HT1080 (cell line): Measurements from ENCODE around the gene USP2. TPM values are rescaled to one million over a fixed set of nuclear protein-coding genes. Genes with fewer than 3 reads are reported as not detected.
"Not testable (repeated sequence)": the region's sequence is repeated elsewhere in the genome, so short reads cannot be mapped to it uniquely, and the experiment has no call there.

ENCODE experiments used
- DNase-seq: peaks from one replicate; pipeline ENCODE4 v3.0.0-alpha.2; 2015; ENCODE audit warnings: low read depth
- total RNA-seq: library from RNA; depleted of rRNA; stranded (reverse); fragments of >200 nt; shearing (Covaris generic); gene quantifications from 2 replicates; pipeline ENCODE4 v1.2.3, GENCODE V29; 2014

The USP2 gene
- total RNA-seq, 1 experiment from 2014 or later = 1.0 TPM

DNA sequence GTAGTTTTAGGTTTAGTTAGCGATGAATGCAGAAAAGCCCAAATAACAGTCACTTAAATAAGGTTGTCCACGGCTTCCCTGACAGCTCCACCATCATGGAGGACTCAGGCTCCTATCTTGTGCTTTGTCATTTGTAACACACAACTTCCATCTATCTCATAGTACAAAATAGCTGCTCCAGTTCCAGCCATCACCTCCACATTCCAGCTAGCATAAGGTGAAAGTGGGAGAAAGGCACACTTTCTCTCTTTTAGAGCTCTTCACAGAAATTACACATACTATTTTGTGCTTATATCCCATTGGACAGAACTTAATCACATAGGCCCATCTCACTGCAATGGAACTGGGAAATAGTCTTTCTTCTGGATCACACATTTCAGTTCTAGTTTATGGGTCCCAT, 32.8 kb upstream of the USP2 start:
- DNase-seq = no peak

DNA sequence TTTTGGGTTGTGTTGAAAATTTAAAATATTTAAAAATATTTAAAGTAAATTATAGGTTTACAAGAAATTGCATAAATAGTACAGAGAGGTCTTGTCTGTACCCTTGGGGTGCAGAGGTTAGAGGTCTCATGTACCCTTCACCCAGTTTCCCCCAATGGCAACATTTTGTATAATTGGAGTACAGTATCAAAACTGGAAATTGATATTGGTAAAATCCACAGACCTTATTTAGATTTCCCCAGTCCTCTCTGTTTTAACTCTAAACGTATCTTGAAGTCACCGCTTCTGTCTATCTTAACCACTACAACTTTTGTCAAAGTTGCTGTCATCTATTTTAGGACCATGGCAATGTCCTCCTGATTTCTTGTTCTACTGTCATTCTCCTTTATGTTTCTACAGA, 30.6 kb upstream of the USP2 start:
- DNase-seq = no peak

DNA sequence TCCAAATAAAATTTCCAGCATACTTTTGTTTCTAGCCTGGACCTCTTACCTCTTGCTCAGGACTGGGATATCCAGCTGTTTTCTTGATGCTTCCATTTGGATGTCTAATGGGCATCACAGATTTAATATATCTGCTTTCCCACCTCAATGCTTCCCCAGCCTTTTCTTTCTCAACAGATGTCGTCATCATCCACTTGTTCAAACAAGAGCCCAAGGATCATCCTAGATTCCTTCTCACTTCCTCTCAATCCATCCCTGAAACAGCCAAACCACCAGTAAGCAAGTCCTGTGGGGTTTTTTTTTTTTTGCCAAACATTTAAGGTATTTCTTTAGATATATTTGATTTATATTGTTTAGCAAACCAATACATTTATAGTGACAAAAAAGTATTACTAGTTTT, 29.0 kb upstream of the USP2 start:
- no peak for DNase-seq

DNA sequence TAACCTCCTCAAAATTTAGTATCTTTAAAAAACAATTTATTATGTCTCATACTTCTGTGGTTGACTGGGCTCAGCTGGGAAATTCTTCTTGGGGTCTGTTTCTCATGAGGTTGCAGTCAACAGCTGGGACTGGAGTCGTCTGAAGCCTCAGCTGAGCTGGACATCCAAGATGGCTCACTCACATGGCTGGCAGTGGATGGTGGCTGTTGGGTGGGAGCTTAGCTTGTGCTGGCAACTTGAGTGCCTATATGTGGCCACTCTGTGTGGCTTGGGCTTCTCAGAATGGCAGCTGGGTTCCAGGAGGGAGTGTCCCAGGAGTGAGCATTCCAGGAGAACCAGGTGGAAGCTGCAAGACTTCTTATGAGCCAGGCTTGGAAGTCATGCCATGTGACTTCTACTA, 28.2 kb upstream of the USP2 start:
- DNase-seq = no peak

DNA sequence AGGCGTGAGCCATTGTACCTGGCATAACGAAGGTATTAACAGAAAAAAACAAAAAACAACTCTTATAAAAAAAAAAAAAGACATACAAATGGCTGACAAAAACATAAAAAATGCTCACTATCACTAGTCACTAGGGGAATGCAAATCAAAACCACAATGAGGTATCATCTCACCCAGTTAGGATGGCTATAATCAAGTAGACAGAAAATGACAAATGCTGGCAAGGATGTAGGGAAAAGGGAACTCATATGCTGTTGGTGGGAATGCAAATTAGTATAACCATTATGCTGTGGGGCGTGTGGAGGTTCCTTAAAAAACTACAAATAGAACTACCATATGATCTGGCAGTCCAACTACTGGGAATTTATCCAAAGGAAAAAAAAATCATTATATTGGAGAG, 24.5 kb upstream of the USP2 start:
- no peak for DNase-seq

DNA sequence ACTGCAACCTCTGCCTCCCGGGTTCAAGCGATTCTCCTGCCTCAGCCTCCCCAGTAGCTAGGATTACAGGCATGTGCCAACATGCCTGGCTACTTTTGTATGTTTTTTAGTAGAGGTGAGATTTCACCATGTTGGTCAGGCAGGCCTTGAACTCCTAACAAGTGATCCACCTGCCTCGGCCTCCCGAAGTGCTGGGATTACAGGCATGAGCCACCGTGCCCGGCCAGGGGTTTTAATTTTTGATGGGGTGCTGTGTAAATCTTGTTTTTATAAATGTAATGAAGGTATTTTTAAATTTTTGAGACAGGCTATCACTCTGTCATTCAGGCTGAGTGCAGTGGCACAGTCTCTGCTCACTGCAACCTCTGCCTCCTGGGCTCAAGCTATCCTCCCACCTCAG, 24.0 kb upstream of the USP2 start:
- DNase-seq = not testable (repeated sequence)

DNA sequence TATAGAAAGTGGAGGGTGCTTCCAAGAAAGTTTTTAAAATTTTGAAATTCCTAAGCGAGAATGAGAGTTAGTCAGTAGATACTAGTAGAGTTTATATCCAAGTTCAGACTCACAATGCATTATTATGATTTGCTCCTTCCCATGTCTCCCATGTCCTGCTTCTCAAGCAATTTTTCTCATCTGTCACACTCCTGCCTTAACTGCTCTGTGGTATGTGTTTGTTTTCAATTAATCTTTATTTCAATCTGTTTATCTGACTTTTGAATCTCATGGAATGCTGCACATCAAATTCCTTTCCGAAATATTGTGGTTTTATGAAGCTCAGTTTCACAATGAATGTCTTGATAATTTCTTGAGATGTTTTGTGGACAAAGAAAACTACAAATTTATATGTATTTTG, 23.4 kb upstream of the USP2 start:
- no peak for DNase-seq

DNA sequence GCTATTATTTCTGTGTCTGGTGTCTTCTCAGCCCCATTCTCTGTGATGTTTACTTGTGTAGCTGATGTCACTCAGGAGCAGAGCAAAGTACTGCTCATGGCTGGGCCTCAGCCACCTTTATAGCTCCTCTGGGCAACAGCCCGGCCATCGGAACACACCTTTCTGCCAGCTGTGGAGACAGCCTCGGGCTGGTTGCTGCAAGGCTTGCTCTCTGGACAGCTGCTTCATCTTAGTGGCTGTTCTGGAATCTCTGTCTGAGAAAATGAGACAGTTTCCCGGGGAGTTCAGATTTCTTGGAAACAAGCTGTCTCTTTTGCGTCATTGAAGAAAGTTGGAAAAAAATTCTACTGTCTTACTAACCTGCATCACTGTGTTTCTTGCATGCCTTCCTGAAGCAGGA, 21.5 kb upstream of the USP2 start:
- DNase-seq = no peak

DNA sequence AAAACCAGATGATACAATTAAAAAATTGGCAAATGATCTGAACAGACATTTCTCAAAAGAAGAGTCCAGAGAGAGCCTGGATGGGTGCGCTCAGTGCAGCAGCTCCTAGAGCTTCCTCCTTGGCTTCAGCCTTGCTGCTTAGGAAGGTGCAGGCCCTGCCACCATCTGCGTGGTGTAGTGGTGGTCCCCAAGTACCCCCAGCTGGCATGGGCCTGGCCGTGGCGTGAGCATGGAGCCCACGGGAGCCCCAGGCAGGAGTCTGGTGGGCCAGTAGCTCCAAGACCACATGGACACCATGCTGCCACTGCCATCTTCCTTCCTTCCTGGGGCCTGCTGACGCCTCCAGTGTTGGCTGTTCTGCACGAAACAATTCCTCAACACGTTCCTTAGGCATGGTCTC, 21.0 kb upstream of the USP2 start:
- DNase-seq = no peak

DNA sequence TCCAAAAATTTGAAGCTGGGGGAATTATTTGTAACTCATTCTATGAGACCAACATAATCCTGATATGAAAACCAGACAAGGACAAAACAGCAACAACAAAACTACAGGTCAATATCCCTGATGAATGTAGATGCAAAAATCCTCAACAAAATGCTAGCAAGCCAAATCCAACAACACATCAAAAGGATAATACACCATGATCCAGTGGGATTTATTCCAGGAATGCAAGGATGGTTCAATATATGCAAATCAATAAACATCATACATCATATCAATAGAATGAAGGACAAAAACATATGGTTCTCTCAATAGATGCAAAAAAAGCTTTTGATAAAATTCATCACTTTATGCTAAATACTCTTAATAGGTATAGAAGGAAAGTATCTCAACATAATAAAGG, 19.4 kb upstream of the USP2 start:
- DNase-seq = no peak

DNA sequence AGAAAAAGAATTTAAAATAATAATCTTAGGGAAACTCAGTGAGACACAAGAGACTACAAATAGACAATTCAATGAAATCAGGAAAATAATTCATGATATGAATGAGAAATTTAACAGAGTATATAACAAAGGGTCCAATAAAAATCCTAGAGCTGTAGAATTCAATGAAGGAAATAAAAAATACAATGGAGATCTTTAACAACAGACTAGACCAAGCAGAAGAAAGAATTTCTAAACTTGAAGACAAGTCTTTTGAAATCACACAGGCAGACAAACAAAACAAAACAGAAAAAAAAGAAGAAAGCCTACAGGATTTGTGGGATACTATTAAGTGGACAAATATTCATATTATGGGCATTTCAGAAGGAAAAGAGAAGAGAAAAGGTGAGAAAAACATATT, 16.2 kb upstream of the USP2 start:
- no peak for DNase-seq

DNA sequence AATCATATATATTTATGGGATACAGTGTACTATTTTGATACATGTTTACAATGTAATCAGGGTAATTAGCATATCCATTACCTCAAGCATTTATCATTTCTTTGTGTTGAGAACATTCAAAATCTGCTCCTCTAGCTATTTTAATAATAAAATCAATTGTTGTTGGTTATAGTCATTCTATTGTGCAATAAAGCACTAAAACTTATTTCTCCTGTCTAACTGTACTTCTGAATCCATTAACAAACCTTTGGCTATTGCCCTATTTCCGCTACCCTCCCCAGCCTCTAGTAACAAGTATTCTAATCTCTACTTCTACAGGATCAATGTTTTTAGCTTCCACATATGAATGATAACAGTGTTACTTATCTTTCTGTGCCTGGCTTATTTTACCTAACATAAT, 15.3 kb upstream of the USP2 start:
- no peak for DNase-seq

DNA sequence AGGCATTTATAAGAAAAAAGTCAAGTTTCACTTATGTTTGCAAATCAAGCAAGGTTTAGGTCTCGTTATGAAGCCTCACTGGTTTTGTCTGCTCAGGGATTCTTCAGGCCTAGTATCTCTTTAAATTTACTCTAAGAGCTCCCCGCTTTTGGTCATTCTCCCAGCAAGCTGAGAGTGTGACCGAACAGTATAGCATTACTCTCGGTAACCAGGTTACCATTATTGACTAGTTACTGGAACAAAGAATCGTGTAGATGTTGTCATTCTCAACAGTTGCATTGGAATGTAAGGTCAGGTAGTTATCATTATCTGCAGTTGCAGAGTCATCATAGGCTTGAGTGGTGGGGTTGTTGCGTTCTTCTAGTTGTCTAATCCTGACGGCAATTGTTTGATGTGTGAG, 9.8 kb upstream of the USP2 start:
- DNase-seq = no peak

DNA sequence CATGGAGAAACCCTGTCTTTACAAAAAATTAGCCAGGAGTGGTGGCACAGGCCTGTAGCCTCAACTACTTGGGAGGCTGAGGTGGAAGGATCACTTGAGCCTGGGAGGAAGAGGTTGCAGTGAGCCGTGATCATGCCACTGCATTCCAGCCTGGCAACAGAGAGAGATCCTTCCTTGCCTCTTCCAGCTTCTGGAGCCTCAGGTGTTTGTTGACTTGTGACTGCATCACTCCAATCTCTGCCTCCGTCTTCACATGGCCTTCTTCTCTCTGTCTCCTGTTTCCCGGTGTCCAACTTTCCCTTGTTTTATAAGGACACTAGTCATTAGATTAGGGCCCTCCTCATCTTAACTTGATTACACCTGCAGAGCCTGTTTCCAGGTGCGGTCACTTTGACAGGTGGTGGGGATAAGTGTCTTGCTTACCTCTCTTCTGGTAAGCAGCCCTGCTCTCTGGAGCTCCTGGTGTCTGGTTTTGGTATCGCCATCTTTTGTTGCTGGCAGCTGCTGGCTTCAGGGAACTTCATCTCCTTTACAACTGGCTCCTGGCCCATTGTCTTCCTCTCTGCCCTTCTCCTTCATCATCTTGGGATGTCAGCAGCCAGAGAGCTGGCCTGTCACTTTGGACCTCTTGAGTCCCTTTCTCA, 8.2 kb upstream of the USP2 start:
- no peak for DNase-seq

DNA sequence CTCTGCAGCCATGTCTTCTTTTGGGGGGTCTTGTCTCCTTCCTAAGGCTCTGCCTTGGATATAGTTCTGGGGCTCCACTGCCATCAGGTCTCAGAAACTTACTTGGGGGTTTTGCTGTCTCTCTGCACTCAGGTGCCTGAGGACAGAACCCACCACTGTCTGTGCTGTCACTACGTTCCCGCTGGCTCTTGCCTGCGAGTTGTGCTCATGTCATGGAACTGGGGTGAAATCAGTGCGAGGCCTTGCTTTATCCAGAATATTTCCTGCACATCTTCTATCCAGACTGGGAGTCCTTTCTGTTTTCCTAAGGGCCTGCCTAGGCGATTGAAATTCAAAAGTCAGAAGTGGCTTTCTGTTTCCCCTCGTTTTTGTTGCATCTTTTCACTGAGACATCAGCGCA, 6.6 kb upstream of the USP2 start:
- DNase-seq = no peak

DNA sequence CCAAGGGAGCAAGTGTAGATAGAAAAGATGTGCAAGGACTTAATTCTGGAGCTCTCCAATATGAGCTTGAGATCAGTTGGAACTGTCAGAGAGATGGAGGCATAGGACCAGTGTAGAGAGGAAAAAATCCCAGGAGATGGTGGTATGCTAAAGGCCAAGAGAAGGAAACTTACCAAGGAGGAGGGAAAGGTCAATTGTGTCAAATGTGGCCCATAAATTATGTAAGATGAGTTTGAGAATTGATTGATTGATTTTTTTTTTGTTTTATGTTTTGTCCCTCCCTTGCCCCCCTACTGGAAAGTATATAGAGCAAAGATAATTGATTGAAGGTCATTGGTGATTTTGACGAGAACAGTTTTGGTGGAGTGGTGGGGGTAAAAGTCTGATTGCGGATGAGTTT, 2.8 kb upstream of the USP2 start:
- DNase-seq = no peak

DNA sequence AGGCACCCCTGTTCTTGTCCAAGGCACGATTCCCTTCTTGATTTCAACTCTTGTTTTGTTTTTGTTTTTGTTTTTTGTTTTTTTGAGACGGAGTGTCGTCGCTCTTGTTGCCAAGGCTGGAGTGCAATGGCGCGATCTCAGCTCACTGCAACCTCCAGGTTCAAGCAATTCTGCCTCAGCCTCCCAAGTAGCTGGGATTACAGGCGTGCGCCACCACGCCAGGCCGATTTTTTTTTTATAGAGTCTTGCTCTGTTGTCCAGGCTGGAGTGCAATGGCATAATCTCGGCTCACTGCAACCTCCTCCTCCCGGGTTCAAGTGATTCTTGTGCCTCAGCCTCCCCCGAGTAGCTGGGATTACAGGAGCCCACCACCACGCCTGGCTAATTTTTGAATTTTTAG, 1.0 kb upstream of the USP2 start:
- DNase-seq = not testable (repeated sequence)

DNA sequence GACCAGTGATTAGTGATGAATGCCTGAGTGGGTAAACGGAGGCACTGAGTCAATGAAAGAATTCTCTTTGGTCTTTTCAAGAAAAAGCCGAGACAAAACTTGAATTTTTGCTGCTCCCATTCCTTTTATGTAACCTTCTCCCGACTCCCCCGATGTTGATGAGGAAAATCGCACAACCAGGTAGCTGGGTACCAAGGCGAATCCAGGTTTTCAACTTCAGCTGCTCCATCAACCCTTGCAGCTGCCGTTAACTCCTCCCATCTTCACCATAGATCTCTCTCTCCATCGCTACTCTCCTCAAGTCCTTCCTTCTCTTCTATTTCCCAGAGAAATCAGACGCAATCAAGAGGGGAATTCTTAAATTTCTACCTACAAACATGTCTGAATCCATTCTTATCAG, 611 bp upstream of the USP2 start:
- DNase-seq = no peak

DNA sequence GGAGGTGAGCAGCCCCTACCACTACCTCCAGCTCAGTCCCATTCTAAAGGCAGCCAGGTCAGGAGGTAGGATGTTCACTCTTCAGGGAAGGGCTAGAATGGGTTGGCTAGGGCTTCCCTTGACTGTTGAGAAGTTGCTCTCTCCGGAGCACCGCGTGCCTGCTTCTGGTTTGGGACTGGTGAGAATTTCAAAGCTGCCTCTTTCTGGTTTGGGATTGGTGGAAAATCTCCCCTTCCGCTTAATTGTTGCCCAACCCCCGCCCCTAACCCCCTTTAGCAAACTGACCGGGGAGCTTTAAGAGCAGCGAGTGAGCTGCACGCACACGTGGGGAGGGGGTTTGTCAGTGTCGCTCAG, 686 bp downstream of the USP2 start:
- DNase-seq = no peak

DNA sequence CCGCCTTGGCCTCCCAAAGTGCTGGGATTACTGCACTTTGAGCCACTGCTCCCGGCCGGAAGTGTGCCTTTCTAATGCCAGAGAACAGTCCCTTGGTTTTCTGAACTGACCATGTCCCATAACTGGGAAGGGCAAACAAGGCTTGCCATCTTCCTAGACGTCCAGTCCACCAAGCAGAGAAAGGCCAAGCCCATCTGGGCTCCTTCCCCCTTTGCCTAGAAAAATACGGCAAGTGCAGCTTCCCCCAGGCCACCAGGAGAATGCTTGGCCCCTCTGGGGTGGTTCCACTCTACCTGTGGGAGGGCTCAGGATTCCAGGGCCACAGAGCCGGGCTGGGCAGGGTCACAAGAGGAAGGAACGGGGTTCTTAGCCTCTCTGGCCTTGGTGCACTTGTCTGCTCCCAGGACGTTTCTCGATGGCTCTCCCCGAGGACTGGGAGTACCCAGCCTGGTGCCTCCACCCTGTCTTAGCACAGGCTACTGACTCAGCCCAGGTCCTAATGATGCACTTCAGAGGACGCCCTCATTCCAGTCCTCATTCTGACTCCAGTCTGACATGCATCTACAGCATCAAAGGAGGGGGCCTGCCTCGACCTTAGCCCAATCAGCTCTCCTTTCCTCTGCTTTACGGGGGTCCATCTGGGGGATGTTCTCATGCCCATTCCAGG, 1.2 kb downstream of the USP2 start:
- no peak for DNase-seq

DNA sequence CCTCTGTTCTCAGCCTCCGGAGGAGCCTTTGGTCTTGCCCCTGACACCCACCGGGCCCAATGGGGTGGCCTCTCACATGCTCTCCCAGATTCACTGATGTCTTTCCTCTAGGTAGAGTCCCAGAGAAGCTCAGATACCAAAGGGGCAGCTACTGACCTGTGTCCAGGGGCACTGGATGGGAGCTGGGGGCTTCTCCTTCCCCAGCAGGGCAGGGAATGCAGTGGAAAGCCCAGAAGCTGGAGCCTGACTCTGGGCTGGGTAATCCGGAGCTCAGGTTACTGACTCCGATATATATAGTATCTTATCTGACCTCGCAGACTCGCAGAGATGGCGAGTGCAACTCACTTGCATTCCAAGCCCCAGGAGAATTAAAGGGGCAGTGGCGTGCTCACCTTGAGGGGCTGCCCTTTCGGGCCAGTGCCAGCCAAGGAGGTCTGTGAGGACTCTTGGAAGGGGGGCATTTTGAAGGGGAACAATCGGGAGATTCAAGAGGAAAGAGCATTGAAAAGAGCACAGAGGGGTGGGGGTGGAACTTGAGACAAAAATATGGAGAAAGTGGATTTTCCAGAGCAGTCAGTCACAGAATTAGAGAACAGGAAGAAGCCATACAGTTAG, 2.5 kb downstream of the USP2 start:
- DNase-seq = no peak

DNA sequence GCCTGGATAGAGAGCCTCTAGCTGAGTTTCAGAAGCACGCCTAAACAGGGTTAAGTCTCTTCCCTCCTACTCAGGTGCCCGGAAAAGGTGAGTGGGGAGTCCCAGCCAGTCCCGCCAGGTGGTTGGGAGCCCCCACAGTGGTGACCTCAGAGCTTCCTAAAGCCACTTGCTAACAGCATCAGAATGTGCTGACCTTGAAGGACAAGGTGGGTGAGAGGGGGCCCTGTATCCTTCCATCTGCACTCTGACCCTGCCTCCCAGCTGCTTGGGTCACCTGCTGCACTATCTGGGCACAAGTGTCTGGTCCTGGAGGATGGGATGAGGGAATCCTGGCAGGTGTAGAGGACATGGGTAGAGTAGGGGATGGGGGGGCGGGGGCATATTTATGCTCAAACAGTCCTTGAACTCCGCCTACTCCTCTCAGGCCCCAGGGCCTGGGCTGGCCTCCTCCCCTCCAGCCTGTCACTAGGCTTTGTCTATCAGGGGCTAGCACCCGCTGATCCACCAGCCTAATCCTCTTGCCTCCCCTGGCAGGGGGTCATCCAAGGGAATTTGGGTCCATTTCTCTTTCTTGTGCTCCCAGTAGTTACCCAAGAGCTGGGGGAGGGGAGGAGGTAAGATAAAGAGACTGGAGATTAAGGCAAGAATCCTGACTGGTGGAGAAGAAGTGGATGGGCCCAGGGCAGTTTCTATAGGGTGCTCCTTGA, 3.4 kb downstream of the USP2 start:
- no peak for DNase-seq
